NCI-H345 (cell line): ENCODE data around the gene PHF12.
A peak's percentile ranks its signal among the peaks of the same experiment; 100 is the strongest.
"Not testable (repeated sequence)": the region's sequence is repeated elsewhere in the genome, so short reads cannot be mapped to it uniquely, and the experiment has no call there.

Experiments
- DNase-seq: peaks from one replicate; lab custom pipeline; 2025; lab: John Stamatoyannopoulos, UW

PHF12 gene

GRCh38 chr17:28901866-28902818 lies 49.2 kb downstream of the PHF12 start:
- peak; percentile 59 for DNase-seq

DNA sequence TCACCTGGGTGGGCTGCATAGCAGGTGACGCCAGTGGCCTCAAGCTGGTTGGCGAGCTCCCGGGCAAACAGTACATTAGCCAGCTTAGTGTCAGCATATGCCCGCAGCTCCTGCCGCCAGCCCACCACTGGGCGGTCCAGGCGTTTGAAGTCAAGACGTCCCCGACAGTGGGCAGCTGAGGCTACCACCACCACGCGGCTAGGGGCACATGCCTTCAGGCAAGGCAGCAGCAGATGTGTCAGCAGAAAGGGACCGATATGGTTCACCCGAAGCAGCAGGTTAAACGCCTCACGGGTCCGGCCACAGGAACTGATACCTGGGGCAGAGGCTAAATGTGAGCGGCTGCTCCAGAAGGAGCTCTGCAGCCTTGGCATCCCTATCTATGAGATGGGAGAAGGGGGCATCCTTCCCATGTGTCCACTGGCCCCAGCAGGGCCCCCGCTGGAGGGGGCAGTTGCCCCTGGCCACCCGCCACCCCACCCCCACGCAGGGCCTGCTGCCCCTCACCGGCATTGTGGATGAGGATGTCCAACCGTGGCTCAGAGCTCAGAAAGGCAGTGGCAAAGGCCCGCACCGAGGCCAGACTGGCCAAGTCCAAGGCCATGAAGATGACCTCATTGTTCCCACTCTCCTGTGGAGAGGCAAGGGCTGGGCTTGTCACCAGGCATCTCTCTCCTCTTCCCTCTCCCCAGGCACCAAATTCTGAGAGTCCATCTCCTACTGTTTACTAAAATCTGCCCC lies 50.2 kb downstream of the PHF12 start:
- DNase-seq: no peak

- no peak for DNase-seq
Measured at GRCh38 chr17:28899212-28899815, 52.0 kb downstream of the PHF12 start.

GRCh38 chr17:28898527-28898955 lies 52.8 kb downstream of the PHF12 start:
- DNase-seq: no peak

- no peak for DNase-seq
Measured at GRCh38 chr17:28897769-28898526, 53.4 kb downstream of the PHF12 start.

- peak; percentile 81 for DNase-seq
Measured at GRCh38 chr17:28896884-28897768, 54.2 kb downstream of the PHF12 start, which contains the start of gene FLOT2. FLOT2 (minus strand) TSS chr17:28897733; CDS start chr17:28897574, 159 bp downstream.

GRCh38 chr17:28896491-28896883 lies 54.8 kb downstream of the PHF12 start:
- no peak for DNase-seq

- no peak for DNase-seq
Measured at GRCh38 chr17:28895794-28896447, 55.4 kb downstream of the PHF12 start.

DNA sequence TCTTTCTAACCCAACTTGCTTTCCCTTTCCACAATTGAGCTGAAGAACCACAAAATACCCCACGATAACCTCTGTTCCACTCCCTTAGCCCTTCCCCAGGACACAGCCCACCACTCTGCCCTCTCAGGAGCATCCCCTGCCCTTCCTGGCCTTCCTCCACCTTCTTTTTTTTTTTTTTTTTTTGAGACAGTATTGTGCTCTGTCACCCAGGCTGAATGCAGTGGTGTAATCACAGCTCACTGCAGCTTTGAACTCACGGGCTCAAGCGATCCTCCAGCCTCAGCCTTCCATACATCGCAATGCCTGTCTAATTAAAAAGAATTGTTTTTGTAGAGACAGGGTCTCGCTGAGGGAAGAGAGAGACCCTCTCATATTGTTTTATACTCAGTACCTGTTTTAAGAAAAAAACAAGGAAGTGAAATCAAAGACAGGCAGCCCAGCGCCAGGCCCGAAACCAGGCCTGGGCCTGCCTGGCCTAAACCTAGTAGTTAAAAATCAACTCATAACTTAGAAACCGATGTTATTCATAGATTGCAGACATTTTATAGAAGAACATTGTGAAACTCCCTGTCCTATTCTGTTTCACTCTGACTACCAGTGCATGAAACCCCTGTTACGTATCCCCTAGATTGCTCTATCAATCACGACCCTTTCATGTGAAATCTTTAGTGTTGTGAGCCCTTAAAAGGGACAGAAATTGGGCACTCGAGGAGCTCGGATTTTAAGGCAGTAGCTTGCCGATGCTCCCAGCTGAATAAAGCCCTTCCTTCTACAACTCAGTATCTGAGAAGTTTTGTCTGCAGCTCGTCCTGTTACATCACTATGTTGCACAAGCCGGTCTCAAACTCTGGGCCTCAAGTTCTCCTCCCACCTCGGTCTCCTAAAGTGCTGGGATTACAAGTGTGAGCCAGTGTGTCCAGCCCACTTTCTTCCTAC lies 57.8 kb downstream of the PHF12 start:
- DNase-seq: not testable (repeated sequence)

DNA sequence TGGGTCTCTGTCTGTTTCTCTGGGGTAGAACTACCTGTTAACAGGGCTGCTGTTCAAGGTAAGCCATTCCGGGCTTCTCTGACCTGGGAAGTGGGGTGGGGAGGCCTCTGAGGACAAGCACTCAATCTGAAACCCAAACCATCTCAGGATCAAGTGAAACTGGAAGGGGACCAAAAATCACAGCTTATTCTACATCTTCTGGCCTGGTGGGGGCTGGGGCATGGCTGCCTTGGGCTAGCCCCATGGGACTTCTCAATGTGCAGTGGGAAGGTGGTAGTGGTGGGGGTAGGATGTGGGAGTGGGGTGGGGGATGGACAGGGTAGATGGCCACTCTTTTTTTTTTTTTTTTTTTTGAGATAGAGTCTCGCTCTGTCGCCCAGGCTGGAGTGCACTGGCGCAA lies 59.3 kb downstream of the PHF12 start:
- no peak for DNase-seq

- no peak for DNase-seq
Measured at GRCh38 chr17:28891201-28891600, 60.1 kb downstream of the PHF12 start.

GRCh38 chr17:28889996-28890395 lies 61.3 kb downstream of the PHF12 start:
- no peak for DNase-seq

DNA sequence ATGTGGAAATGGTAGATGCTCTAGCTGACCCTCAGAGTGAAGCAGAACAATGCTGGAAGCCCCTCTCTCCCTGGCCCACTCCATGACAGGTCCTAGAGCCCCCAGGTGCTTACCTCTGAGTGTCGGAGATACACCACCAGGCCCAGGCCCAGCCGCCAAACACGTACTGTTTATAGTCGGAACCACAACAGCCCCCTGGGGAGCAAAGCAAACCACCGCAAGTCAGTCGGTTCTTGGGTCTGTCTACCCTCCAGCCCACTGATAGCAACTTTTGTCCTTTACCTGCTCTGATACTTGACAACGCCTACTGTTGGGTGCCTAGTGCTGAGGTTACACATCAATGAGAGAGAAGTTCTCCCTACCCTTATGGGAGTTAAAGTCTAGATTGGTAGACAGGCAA lies 62.5 kb downstream of the PHF12 start:
- no peak for DNase-seq

DNA sequence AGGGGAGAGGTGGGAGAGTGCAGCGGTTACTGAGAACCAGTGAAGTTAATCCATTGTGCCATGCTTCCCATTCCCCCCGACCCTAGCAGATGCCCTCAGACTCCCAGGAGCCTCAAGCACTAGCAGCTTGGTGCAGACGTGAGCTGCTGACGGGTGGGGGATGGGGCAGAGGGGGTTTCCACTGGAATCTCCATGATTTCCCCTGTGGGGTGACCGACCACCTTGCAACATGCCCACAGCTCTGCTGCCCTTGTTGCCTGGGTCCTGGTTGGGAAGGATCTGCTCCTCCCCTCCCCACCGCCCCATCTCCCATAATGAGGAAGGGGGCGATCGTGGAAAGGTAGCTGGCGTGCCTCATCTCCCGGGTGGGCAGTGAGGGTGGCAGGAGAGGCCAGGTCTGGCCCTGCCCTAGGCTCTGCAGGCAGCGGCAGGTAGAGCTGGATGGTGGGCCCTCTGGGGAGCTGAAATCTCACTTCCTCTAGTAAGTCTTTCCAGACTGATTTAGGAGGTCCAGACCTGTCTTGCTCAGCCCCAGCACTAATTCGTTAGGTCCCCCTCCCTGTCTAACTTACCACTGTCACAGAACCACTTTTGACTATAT lies 63.3 kb downstream of the PHF12 start:
- DNase-seq: no peak

GRCh38 chr17:28885951-28886350 lies 65.4 kb downstream of the PHF12 start:
- DNase-seq: no peak

DNA sequence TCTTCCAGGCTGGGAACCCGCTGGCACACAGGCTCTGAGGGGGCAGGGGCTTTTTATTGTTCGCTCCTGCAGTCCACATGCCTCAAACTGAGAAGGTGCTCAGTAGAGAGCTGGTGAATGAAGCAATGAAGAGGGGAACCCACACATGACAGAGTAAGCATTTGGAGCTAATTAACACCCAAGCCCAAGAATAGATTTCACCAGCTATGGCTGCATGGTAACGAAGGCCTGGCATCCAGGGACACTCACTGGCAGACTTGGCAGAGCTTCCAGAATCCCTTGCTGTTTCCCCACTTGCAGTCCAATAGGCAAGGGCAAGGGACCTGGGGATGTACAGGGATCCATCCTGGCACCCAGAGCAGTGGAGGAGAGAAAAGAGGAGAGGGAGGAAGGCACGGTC lies 66.0 kb downstream of the PHF12 start:
- DNase-seq: no peak

- no peak for DNase-seq
Measured at GRCh38 chr17:28883967-28884702, 67.2 kb downstream of the PHF12 start.
